ENCODE measurements around the gene PRDM13.

The PRDM13 gene

DNA sequence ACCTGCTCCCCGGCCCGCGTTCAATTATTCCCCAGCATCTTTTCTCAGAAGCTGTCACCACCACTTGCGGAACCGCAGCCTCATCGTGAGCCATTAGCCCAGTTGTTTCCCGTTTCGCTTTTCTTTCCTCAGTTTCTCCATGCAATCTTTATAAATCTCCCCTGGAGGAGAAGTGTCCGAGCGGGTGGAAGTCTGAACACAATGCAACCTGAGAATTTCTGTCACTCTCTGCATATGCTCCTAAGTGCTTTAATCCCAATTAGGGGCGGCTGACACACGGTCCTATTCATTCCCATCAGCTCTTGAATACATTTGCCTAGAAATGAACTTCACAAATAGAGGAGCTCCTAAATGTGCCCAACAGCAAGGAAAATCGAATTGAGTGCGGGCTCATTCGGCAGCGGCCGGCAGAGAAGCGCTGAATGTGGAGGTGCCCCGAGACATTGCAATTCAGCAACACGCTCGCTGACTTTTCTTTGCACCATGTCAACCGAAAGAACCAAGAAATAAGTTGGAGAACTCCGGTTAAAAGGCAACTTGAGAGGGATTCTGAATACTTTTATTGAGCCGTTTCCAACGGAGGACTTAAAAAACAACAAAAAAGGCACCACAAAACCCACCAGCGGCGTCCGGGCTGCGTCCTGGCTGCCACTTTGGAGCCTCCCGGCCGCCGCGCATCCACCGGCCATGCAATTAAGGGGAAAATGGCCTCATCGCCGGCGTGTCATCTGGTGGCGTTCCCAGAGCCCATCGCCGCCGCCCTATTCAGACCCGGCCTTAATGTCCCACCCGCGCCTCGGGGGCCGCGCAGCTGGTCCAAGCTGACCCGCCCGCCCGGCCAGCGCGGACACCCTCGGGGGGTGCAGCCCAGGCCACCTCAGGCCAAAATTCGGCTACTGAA, 3.9 kb upstream of the PRDM13 start:
- Histone ChIP-seq H3K9me3 (replicated peaks; ENCODE audit: insufficient read depth, low read length) (no peaks in the 10 kb centered on the region), H3K4me2 (ENCODE audit: low read depth, low read length) (peak overlapping the region; percentile 69), H3K4me3 (ENCODE audit: low read length) (peak overlapping the region; percentile 63; the same call in 1 of the 2 replicates), H3K36me3 (replicated peaks; ENCODE audit: insufficient read depth, low read length) (no peaks in the 10 kb centered on the region), H3K9ac (ENCODE audit: low read length) (no peak overlapping the region), H3K27me3 (replicated peaks; ENCODE audit: insufficient read depth, low read length) (peaks cover 23% of the 10 kb centered on the region; the same call in 1 of the 2 replicates), H3F3A (ENCODE audit: insufficient read depth, low read length) (no peaks in the 10 kb centered on the region), H3K79me2 (ENCODE audit: low read length) (no peaks in the 10 kb centered on the region), H2AFZ (ENCODE audit: low read length) (no peak overlapping the region), H4K20me1 (ENCODE audit: insufficient read depth, low read length) (no peaks in the 10 kb centered on the region), H3K4me1 (ENCODE audit: low read length) (no peaks in the 10 kb centered on the region), H3K27ac (ENCODE audit: low read length) (no peak overlapping the region), H3K9me2 (replicated peaks; ENCODE audit: insufficient read depth, low read length) (no peaks in the 10 kb centered on the region)
- DNase-seq, result no peak
- TF ChIP-seq, protein P1, sequence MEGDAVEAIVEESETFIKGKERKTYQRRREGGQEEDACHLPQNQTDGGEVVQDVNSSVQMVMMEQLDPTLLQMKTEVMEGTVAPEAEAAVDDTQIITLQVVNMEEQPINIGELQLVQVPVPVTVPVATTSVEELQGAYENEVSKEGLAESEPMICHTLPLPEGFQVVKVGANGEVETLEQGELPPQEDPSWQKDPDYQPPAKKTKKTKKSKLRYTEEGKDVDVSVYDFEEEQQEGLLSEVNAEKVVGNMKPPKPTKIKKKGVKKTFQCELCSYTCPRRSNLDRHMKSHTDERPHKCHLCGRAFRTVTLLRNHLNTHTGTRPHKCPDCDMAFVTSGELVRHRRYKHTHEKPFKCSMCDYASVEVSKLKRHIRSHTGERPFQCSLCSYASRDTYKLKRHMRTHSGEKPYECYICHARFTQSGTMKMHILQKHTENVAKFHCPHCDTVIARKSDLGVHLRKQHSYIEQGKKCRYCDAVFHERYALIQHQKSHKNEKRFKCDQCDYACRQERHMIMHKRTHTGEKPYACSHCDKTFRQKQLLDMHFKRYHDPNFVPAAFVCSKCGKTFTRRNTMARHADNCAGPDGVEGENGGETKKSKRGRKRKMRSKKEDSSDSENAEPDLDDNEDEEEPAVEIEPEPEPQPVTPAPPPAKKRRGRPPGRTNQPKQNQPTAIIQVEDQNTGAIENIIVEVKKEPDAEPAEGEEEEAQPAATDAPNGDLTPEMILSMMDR (IDR thresholded peaks at IDR 0.05; ENCODE audit: low read length), result no peak
- TF ChIP-seq EZH2phosphoT487 (IDR thresholded peaks at IDR 0.05; ENCODE audit: low read length) (no peak), EZH2 (optimal IDR thresholded peaks at IDR 0.05; ENCODE audit: low read depth, low read length) (no peak)

DNA sequence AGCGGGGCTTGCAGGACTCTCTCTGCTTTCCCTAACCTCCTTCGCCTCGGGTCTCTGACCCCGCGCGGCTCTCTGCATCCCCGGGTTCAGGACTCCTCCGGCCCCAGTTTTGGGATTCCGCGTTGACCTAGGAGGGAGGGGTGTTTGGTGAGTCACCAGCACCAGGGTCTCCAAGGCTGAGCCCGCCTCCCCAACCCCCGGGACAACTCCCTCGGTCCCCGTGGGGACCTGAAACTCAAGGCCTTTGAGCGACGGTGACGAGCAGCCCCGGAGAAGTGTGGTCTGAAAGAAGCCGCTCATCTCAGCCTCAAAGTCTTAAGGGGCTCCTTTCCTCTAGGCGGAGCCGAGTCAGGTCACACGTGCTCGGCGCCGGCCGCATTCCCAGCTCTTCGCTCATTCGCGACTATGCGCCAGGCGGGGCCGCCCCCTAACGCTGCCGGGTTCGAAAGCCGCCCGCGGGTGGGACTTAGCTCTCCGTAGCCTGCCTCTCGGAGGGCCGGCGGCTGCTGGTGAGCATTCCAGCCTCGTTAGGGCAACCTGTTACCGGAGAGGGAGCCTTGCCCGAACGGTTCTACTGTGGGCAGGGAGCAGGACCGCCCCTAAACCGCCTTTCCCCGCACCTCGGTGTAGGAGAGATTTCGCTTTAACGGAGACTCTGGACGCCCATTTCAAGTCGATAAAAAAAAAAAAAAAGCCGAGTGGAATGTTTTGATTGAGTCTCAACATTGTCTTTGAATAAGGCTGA, 3.0 kb upstream of the PRDM13 start:
- Histone ChIP-seq H3K9me2 (replicated peaks; ENCODE audit: insufficient read depth, low read length) (no peaks in the 10 kb centered on the region), H3K79me2 (ENCODE audit: low read length) (no peaks in the 10 kb centered on the region), H3K4me2 (ENCODE audit: low read depth, low read length) (peak overlapping the region; percentile 69), H2AFZ (ENCODE audit: low read length) (peak overlapping the region; percentile 53; the same call in 1 of the 2 replicates), H3K9me3 (replicated peaks; ENCODE audit: insufficient read depth, low read length) (no peaks in the 10 kb centered on the region), H3K27ac (ENCODE audit: low read length) (no peak overlapping the region), H3K4me3 (ENCODE audit: low read length) (peak overlapping the region; percentile 63), H3K27me3 (replicated peaks; ENCODE audit: insufficient read depth, low read length) (peaks cover 23% of the 10 kb centered on the region; the same call in 1 of the 2 replicates), H3K4me1 (ENCODE audit: low read length) (no peaks in the 10 kb centered on the region), H4K20me1 (ENCODE audit: insufficient read depth, low read length) (no peaks in the 10 kb centered on the region), H3F3A (ENCODE audit: insufficient read depth, low read length) (no peaks in the 10 kb centered on the region), H3K36me3 (replicated peaks; ENCODE audit: insufficient read depth, low read length) (no peaks in the 10 kb centered on the region), H3K9ac (ENCODE audit: low read length) (no peak overlapping the region; the same call in 1 of the 2 replicates)
- no peak for DNase-seq
- TF ChIP-seq, protein P1 (IDR thresholded peaks at IDR 0.05; ENCODE audit: low read length), result no peak

DNA sequence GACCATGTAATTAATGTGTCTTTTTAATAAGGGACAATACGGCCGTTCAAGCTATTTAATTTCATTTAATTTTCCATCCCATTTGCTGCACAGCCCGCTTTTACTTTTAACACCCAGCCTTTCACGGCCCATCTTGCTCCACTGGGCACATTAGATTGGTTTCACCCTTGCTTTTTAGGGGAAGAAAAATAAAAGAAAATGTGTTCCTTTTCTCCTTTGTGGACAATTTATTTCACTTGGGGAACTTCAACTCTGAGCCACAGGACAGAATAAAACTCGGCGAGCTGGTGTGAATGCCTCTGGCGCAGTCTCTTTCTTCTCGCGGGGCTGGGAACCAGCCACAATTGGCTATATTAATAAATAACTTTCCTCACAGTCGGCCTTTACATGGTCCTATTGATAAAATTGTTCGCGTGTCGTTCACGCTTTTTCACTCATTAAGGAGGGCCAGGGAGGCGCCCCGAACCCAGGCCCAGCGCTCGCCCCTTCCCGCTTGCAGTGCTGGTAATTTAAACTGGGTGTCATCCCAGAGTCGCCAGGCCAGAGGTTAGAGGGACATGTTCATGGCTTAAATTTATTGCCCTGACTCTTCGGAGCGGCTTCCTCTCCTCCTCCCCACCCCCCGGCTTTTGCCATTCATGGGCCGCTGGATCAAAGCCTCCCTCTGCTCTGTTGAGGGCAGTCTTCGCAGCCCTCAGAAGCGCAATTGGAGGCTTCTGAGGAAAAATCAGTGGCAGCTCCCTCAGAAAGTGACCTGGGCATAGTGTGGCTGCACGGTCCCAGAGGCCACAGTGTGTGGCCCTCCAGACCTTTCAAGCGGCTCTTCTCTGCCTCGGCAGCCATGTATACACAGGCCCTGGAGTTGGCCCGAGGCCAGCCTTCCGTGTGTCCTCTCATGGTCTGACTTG, 2.2 kb upstream of the PRDM13 start:
- Histone ChIP-seq H3K9me2 (replicated peaks; ENCODE audit: insufficient read depth, low read length) (no peaks in the 10 kb centered on the region), H3F3A (ENCODE audit: insufficient read depth, low read length) (no peaks in the 10 kb centered on the region), H3K4me3 (ENCODE audit: low read length) (peak overlapping the region; percentile 63), H3K27me3 (replicated peaks; ENCODE audit: insufficient read depth, low read length) (peaks cover 23% of the 10 kb centered on the region; the same call in 1 of the 2 replicates), H3K27ac (ENCODE audit: low read length) (no peak overlapping the region), H3K9me3 (replicated peaks; ENCODE audit: insufficient read depth, low read length) (no peaks in the 10 kb centered on the region), H3K9ac (ENCODE audit: low read length) (no peak overlapping the region), H3K79me2 (ENCODE audit: low read length) (no peaks in the 10 kb centered on the region), H4K20me1 (ENCODE audit: insufficient read depth, low read length) (no peaks in the 10 kb centered on the region), H3K36me3 (replicated peaks; ENCODE audit: insufficient read depth, low read length) (no peaks in the 10 kb centered on the region), H2AFZ (ENCODE audit: low read length) (no peak overlapping the region), H3K4me2 (ENCODE audit: low read depth, low read length) (peak overlapping the region; percentile 69), H3K4me1 (ENCODE audit: low read length) (no peaks in the 10 kb centered on the region)
- TF ChIP-seq EZH2 (optimal IDR thresholded peaks at IDR 0.05; ENCODE audit: low read depth, low read length) (no peak), EZH2phosphoT487 (IDR thresholded peaks at IDR 0.05; ENCODE audit: low read length) (no peak)
- TF ChIP-seq, protein P1 (IDR thresholded peaks at IDR 0.05; ENCODE audit: low read length), result no peak
- DNase-seq, result no peak

Measured in MM.1S (cell line).